MCF 10A (cell line): ENCODE measurements around the gene PFKM. TPM values are rescaled to one million over a fixed set of nuclear protein-coding genes. Genes with fewer than 3 reads are reported as not detected.

Source experiments
- BruUV-seq: library from RNA; stranded (reverse); fragments of 400-500 nt; replicated peaks from 2 replicates; lab custom pipeline; 2021; lab: Mats Ljungman, UMichigan
- CTCF ChIA-PET: fragments of 300-600 bp; sonication (Branson Sonifier 250); formaldehyde crosslinking; extraction: SDS; loops from one replicate; lab custom pipeline; 2021; ENCODE audit warnings: antibody characterized with exemption, inconsistent platforms; lab: Yijun Ruan, JAX
- POLR2A ChIA-PET: fragments of 300-600, 350-650 bp; sonication (Branson Sonifier 250); formaldehyde crosslinking; extraction: SDS; loops from one replicate; lab custom pipeline; 2020; ENCODE audit warnings: antibody characterized with exemption, inconsistent platforms; lab: Yijun Ruan, JAX
- DNase-seq: peaks from one replicate; pipeline ENCODE4 v3.0.0-alpha.2; 2018; ENCODE audit not compliant: unreplicated experiment
- H3K27ac Mint-ChIP-seq: one replicate; pipeline ENCODE4 v1.8.0; 2022; ENCODE audit warnings: mild to moderate bottlenecking, low read depth, mixed read lengths; ENCODE audit not compliant: unreplicated experiment
- H3K27me3 Mint-ChIP-seq: one replicate; pipeline ENCODE4 v1.8.0; 2022; ENCODE audit warnings: mixed read lengths; ENCODE audit not compliant: insufficient read depth, unreplicated experiment
- H3K36me3 Mint-ChIP-seq: one replicate; pipeline ENCODE4 v1.8.0; 2022; ENCODE audit warnings: mild to moderate bottlenecking, moderate library complexity, mixed read lengths; ENCODE audit not compliant: insufficient read depth, unreplicated experiment
- H3K4me1 Mint-ChIP-seq: one replicate; pipeline ENCODE4 v1.8.0; 2022; ENCODE audit warnings: mixed read lengths; ENCODE audit not compliant: insufficient read depth, unreplicated experiment
- H3K4me3 Mint-ChIP-seq: one replicate; pipeline ENCODE4 v1.8.0; 2022; ENCODE audit warnings: mild to moderate bottlenecking, moderate library complexity, mixed read lengths; ENCODE audit not compliant: unreplicated experiment
- H3K9me3 Mint-ChIP-seq: one replicate; pipeline ENCODE4 v1.8.0; 2022; ENCODE audit warnings: mixed read lengths; ENCODE audit not compliant: unreplicated experiment
- CTCF ChIP-seq: fragments of 200-600 bp; IDR thresholded peaks from one replicate; pipeline ENCODE4 v1.8.0; 2022; ENCODE audit warnings: antibody characterized with exemption, mild to moderate bottlenecking; ENCODE audit not compliant: unreplicated experiment
- intact Hi-C: fragments of 100-400 bp; cut with micrococcal nuclease; formaldehyde crosslinking; loops from 2 replicates; pipeline ENCODE4 v1.14.1; 2022
- total RNA-seq: library from RNA; stranded (reverse); gene quantifications from 2 replicates; pipeline ENCODE4 v1.2.3, GENCODE V29; 2022

Gene PFKM
- total RNA-seq, 1 experiment from 2014 or later: 69.3 TPM

- H3K4me3 Mint-ChIP-seq: no peak overlapping the region
- no TSS peak for BruUV-seq
- H3K27ac Mint-ChIP-seq: no peak overlapping the region
- intact Hi-C loops: no loop called here
- TF ChIP-seq CTCF: no peak
- ChIA-PET POLR2A (interaction anchor here (1.1 kb wide), 1 partner anchor 8 kb away, joined by 3 read pairs; no protein-coding TSS in a partner anchor), CTCF (interaction anchor here (0.8 to 1.0 kb wide), 2 partner anchors 28 to 29 kb away, joined by 3 to 4 read pairs; no protein-coding TSS in a partner anchor)
- H3K27me3 Mint-ChIP-seq: no peaks in the 10 kb centered on the region
- no peak for DNase-seq
- no peaks in the 10 kb centered on the region for H3K4me1 Mint-ChIP-seq
- H3K36me3 Mint-ChIP-seq: peaks cover 74% of the 10 kb centered on the region
- H3K9me3 Mint-ChIP-seq: no peaks in the 10 kb centered on the region
Observed at GRCh38 chr12:48132826-48133225, 13.7 kb downstream of the PFKM start.

- H3K9me3 Mint-ChIP-seq: no peaks in the 10 kb centered on the region
- DNase-seq: no peak
- ChIA-PET CTCF (interaction anchor here (1.2 kb wide), 1 partner anchor 54 kb away, joined by 3 read pairs; no protein-coding TSS in a partner anchor), POLR2A (interaction anchor here (1.1 kb wide), 1 partner anchor 9 kb away, joined by 4 read pairs; no protein-coding TSS in a partner anchor)
- no peak overlapping the region for H3K4me3 Mint-ChIP-seq
- no peaks in the 10 kb centered on the region for H3K27me3 Mint-ChIP-seq
- no peak overlapping the region for H3K27ac Mint-ChIP-seq
- no TSS peak for BruUV-seq
- intact Hi-C loops: no loop called here
- H3K4me1 Mint-ChIP-seq: no peaks in the 10 kb centered on the region
- no peak for TF ChIP-seq CTCF
- peaks cover 71% of the 10 kb centered on the region for H3K36me3 Mint-ChIP-seq
Observed at GRCh38 chr12:48135027-48135426, 15.9 kb downstream of the PFKM start.

GRCh38 chr12:48142818-48143674 is 23.9 kb downstream of the PFKM start:
- Mint-ChIP-seq H3K4me1 (no peaks in the 10 kb centered on the region), H3K4me3 (no peak overlapping the region), H3K36me3 (peaks cover 77% of the 10 kb centered on the region), H3K9me3 (no peaks in the 10 kb centered on the region), H3K27me3 (no peaks in the 10 kb centered on the region), H3K27ac (no peak overlapping the region)
- no peak for TF ChIP-seq CTCF
- POLR2A ChIA-PET: interaction anchor here (0.6 to 1.5 kb wide), 2 partner anchors 9 to 24 kb away, joined by 3 to 5 read pairs; partner anchors contain the start of gene PFKM
- DNase-seq: no peak
- CTCF ChIA-PET: interaction anchor here (0.6 to 1.0 kb wide), 3 partner anchors 13 to 313 kb away, joined by 3 to 4 read pairs (median 3); no protein-coding TSS in a partner anchor
- BruUV-seq: no TSS peak
- intact Hi-C loops: no loop called here

GRCh38 chr12:48143898-48144297 is 24.7 kb downstream of the PFKM start:
- Mint-ChIP-seq H3K36me3 (peaks cover 79% of the 10 kb centered on the region), H3K4me3 (no peak overlapping the region), H3K27me3 (no peaks in the 10 kb centered on the region), H3K27ac (no peak overlapping the region), H3K4me1 (no peaks in the 10 kb centered on the region), H3K9me3 (no peaks in the 10 kb centered on the region)
- CTCF ChIA-PET: interaction anchor here (0.7 kb wide), 1 partner anchor 138 kb away, joined by 4 read pairs; no protein-coding TSS in a partner anchor
- no TSS peak for BruUV-seq
- intact Hi-C loops: no loop called here
- POLR2A ChIA-PET: interaction anchor here (1.0 to 1.5 kb wide), 2 partner anchors 9 to 25 kb away, joined by 4 to 5 read pairs; partner anchors contain the start of gene PFKM
- no peak for DNase-seq
- no peak for TF ChIP-seq CTCF
